GM18909 (cell line): ENCODE results near the gene BAX.

ENCODE experiments used
- ATAC-seq: cut with Tn5 transposase; IDR thresholded peaks from one replicate; pipeline ENCODE4 v1.9.1; 2021; ENCODE audit warnings: mild to moderate bottlenecking; ENCODE audit not compliant: unreplicated experiment, poor library complexity

Gene BAX

DNA sequence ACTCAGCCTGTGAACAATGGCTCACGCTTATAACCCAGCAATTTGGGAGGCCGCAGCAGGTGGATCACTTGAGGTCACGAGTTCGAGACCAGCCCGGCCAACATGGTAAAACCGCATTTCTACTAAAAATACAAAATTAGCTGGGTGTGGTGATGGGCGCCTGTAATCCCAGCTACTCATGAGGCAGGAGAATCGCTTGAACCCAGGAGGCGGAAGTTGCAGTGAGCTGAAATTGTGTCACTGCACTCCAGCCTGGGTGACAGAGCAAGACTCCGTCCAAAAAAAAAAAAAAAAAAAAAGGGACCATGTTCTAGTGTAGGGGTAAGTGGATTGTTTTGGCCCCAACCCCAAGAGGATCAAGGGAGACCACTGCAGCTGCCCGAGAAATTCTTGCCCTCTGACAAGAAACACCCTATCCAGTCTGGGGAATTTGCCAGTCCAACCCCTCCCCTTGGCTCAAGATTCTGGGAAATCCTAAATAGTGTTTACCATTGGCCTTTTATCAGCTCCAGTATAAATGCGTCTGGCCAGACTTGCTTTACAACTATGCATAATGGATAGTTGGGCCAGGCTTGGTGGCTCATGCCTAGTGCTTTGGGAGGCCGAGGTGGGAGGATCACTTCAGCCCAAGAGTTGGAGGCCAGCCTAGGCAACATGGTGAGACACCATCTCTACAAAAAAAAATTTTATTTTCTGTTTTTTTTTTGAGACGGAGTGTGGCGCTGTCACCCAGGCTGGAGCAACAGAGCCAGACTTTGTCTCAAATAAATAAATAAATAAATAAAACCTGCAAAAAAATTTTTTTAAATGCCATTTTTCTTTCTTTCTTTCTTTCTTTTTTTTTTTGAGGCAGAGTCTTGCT is 26.3 kb upstream of the BAX start:
- no peak for ATAC-seq

DNA sequence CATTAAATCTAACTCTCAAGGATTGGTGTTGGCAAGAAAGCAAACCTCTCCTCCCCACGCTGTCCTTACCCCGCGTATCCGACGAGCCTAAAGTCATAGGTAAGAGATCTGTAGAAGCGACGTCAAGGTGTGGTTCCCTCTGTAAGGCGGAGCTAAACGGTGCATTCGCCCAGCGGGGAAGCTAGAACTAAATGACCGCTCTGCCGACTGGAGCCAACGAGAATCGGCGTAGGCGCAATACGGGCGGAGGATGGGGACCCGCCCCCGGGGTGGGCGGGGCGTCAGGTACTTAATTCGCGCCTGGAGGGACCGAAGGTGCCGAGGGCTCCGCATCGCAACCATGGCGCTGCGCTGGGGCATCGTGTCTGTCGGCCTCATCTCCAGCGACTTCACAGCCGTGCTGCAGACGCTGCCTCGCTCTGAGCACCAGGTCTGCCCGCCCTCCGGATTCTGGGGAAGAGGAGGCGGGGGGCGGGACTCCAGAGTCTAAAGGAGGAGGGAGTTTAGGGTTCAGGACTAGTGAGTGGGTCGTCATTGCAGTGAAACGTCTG is 21.2 kb upstream of the BAX start, which contains the start of gene DHDH:
Gene DHDH (plus strand): TSS at position 318 of the 551 bp plus-strand sequence. CDS start 23 bp downstream, at position 341.
- no peak for ATAC-seq

DNA sequence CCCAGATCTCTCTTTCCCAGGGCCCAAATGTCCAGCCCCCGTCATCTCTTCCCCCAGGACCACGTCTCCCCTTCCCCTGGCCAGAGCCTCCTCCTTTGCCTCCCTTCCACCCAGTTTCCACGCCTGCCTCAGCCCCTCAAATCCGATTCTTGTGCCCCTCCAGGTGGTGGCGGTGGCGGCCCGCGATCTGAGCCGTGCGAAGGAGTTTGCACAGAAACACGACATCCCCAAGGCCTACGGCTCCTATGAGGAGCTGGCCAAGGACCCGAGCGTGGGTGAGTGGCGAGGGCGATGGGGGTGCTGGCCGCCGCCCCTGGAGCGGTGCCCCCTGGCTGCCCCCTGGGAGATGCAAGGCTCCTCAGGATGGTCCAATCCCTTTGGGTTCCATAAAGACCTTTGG is 19.8 kb upstream of the BAX start:
- no peak for ATAC-seq

DNA sequence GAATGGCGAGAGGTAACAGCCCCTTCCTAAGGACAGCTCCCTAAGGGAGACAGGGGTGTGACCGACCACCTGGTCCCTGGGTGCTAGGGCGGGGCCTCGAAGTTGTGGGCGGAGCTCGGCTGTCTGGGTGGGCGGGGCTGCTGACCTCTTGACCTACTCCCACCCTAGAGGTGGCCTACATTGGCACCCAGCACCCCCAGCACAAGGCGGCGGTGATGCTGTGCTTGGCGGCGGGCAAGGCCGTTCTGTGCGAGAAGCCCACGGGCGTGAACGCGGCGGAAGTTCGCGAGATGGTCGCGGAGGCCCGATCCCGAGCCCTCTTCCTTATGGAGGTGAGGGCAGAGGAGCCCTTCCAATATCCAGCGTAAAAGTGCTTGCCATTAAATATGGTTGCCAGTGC is 18.8 kb upstream of the BAX start:
- ATAC-seq, result no peak

DNA sequence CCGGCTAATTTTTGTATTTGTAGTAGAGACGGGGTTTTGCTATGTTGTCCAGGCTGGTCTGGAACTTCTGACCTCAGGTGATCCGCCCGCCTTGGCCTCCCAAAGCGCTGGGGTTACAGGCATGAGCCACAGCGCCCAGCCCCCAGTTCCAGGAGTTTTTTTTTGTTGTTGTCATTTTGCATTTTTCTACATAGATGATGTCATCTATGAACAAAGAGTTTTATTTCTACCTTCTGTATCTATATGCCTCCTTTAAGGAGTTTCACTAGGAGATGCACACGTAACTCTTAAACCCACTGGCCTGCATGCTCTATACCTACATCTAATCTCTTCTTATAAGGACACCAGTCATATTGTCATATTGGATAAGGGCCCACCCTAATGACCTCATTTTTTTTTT is 16.4 kb upstream of the BAX start:
- ATAC-seq, result no peak

DNA sequence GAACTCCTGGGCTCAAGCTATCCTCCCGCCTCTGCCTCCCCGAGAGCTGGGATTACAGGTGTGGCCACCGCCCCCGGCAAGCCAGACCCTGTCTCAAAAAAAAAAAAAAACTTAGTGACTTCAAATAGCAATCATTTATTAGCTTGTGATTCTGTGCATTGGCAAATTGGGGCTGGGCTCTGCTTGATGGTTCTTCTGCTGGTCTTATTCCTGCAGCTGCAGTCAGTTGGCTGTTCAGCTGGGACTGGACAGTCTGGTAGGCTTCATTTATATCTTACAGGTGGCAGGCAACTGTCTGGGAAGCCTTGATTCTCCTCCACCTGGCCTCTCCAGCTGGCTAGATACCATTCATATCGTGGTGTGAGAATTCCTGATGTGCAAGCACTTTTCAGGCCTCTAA is 13.8 kb upstream of the BAX start:
- no peak for ATAC-seq

DNA sequence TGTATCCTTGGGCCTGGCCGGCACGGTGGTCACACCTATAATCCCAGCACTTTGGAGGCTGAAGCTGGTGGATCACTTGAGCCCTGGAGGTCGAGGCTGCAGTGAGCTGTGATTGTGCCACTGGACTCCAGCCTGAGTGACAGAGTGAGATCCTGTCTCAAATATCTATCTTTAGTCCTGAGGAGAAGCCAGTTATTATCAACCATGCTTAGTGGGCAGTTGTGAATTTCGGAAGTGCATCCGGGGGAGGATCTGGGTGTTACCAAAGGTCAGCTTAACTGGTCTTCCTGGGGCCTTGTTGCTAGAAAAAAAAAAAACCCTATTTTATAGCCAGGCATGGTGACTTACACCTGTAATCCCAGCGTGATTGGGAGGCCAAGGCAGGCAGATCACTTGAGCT is 11.6 kb upstream of the BAX start:
- ATAC-seq, result no peak

DNA sequence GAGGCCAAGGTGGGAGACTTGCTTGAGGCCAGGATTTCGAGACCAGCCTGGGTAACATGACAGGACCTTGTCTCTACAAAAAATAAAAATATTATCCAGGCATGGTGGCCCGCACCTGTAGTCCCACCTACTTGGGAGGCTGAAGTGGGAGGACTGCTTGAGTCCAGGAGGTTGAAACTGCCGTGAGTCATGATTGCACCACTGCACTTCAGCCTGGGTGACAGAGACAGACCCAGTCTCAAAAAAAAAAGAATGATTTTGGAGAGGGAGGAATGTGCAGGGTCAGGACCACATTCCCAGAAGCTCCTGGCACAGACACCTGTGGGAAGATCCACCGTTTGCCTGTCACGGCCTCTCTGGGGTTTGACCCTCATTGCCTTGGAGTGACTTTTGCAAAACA is 9.3 kb upstream of the BAX start:
- no peak for ATAC-seq

DNA sequence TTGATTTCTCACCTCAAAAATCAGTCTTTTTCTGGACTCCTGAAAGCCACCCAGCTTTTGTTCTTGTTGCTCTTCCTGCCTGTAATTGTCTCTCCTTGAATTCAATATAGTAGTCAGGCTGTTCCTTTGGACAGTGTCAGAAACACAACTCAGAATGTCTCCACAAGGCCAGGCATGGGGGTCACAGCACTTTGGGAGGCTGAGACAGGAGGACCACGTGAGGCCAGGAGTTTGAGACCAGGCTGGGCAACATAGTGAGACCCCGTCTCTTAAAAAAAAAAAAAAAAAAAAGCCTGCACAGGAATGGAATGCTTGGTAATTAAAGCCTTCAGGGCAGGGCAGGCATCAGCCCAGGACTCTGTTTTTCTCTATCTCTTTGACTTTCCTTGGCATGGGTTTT is 8.9 kb upstream of the BAX start:
- ATAC-seq, result no peak

DNA sequence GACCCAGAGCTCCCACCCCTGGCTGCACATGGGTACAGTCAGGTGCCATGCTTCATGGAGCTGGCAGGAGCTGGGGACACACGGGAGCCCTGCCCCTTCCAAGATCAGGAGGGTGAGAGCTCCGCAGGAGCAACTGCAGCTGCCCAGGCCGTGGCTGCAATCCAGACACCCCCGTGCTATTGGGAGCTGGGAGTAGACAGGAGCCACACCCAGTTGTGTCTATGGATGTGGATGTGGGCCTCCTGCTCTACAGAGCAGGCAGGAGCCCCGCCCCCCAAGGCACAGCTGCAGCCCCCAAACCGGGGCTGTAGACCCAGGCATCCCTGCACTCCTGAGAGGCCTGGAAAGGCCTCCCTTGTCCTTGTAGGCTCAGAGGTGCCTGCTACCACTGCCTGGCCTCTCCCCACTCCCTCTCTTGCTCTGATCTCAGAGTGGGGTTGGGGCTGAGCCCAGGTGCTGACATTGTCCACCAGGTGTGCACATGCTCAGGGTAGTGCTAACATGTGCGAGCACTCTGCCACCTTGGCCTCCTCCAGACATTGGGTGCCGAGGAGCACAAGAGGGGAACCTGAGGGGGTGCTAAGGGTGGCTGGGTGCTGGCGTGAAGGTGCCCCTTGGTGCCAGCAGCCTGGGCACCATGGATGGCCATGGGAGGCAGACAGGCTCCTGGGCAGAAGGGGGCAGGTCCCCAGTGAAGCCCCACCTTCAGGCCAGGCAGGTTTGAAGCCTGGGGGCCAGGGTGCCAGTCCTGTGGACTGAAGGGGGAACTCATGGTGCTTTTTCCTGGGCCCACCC is 8.0 kb upstream of the BAX start:
- no peak for ATAC-seq

DNA sequence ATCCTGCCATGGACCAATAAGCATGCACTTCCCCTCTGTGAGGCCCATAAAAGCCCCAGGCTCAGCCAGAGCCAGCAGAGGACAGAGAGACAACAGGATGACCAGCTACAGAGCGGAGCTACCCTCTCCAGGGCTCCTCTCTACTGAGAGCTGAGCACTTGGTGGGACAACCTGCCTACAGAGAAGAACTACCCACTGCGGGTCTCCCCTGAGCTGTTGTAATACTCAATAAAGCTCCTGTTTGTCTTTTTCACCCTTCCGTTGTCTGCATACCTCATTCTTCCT is 7.5 kb upstream of the BAX start:
- no peak for ATAC-seq

DNA sequence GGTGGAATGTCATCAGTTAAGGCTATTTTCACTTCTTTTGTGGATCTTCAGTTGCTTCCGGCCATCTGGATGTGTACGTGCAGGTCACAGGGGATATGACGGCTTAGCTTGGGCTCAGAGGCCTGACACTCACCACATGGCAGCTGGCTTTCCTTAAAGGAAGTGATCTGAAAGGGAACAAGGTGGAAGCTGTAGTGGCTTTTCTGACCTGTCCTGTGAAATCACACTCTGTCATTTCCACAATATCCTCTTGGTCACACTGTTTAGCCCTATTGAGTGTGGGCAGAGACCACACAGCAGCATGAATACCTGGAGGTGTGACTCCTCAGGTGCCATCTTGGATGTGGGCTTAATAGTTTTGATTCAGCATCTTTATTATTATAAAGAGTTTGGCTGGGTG is 4.5 kb upstream of the BAX start:
- ATAC-seq, result no peak

DNA sequence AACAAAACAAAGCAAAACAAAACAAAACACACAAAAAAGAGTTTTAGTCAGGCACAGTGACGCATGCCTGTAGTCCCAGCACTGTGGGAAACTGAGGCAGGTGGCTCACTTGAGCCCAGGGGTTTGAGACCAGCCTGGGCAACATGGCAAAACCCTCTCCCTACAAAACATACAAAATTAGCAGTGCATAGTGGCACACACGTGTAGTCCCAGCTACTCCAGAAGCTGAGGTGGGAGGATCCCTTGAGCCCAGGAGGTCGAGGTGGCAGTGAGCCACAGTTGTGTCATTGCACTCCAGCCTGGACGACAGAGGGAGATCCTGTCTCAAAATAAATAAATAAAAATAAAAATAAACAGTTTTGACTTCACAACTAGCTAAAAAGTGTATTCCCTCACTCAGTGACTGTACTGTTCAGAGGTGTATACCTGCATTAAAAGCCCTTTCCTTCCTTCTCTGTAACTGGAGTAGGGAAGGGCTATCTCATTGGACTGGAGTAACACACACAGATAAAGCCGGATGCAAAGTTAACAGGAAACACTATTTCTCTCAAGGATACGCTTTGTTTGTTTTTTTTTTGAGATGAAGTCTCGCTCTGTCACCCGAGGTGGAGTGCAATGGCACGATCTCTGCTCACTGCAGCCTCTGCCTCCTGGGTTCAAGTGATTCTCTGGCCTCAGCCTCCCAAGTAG is 3.7 kb upstream of the BAX start:
- no peak for ATAC-seq

DNA sequence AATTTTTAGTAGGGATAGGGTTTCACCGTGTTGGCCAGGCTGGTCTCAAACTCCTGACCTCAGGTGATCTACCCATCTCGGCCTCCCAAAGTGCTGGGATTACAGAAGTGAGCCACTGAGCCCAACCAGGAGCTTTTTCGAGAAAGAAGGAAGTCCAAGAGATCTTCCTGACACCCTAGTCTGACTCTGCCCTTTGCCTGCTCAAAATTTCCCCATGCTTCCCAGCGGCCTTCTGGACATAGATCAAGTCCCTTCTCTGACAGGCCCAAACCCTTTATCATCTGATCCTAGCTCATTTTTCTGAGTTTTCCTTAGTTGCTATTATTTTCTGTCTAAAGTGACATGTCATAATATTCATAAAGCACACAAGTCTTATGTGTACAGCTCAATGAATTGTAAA is 1.5 kb upstream of the BAX start:
- ATAC-seq, result no peak

DNA sequence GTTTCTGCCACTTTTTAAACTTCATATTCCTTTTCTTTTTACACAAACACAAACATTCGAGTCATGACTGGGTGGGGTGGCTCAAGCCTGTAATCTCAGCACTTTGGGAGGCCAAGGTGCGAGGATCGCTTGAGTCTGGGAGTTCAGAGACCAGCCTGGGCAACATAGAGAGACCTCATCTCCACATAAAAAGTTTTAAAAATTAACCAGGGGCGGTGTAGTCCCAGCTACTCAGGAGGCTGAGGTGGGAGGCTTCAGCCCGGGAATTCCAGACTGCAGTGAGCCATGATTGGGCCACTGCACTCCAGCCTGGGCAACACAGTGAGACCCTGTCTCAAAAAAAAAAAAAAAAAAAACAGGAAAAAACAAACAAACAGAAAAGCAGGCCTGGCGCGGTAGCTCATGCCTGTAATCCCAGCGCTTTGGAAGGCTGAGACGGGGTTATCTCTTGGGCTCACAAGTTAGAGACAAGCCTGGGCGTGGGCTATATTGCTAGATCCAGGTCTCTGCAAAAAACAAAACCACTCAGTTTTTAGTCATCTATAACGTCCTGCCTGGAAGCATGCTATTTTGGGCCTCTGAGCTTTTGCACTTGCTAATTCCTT is 583 bp upstream of the BAX start:
- ATAC-seq, result no peak

DNA sequence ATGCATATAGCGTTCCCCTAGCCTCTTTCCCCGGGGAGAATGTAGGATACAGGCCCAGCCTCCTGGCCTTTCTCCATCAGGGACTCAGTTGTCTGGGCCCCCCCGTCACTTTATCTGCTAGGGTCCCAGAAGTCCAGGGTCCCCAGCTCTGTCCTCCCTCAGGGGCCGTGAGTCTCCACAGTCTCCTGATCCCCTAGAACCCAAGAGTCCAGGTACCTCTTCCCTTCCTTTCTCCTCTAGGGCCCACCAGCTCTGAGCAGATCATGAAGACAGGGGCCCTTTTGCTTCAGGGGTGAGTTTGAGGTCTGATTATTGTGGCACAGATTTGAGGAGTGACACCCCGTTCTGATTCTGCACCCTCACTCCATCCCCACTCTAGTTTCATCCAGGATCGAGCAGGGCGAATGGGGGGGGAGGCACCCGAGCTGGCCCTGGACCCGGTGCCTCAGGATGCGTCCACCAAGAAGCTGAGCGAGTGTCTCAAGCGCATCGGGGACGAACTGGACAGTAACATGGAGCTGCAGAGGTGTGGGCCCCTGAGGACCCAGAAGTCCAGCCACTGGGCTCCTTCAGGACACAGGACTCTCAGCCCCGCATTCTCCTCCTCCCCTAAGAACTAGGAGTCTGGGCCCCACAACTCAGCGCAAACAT is 758 bp downstream of the BAX start:
- ATAC-seq, result no peak

DNA sequence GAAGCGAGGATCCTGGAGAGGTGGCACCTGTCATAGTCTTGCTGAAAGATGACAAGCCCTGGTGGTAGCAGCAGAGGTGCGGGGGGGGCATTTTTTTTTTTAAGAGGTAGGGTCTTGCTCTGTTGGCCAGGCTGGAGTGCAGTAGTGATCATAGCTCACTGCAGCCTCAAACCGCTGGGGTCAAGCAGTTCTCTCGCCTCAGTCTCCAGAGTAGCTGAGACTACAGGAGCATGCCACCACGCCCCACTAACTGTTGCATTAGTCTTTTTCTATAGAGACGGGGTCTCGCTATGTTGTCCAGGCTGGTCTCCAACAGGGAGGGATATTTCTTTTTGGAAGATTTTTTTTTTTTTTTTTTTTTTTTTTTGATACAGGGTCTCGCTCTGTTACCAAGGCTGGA is 3.3 kb downstream of the BAX start:
- no peak for ATAC-seq

DNA sequence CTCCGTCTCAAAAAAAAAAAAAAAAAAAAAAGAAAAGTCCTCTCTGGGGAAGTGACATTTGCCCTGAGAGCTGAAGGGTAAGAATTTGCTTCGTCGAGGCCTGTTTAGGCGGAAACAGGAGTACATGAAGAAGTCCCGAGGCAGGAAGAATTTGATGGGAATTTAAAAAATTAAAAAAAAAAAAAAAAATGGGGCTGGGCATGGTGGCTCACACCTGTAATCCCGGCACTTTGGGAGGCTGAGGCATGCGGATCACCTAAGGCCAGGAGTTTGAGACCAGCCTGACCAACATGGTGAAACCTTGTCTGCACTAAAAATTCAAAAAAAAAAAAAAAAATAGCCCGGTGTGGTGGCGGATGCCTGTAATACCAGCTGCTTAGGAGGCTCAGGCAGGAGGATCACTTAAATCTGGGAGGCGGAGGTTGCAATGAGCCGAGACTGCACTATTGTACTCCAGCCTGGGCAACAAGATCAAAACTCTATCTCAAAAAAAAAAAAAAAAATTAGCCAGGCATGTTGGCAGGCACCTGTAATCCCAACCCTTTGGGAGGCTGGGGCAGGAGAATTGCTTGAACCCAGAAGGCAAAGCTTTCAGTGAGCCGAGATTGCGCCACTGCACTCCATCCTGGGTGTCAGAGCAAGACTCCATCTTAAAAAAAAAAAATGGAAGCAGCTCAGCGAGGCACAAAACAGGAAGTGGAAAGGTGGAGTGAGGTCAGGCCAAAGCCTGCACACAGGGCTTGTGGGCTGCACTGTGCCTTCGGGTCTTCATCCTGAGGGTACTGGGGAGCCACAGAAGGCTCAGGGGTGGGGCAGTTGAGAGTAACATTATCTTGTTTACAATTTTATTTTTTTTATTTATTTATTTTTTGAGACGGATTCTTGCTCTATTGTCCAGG is 4.9 kb downstream of the BAX start:
- ATAC-seq, result no peak

DNA sequence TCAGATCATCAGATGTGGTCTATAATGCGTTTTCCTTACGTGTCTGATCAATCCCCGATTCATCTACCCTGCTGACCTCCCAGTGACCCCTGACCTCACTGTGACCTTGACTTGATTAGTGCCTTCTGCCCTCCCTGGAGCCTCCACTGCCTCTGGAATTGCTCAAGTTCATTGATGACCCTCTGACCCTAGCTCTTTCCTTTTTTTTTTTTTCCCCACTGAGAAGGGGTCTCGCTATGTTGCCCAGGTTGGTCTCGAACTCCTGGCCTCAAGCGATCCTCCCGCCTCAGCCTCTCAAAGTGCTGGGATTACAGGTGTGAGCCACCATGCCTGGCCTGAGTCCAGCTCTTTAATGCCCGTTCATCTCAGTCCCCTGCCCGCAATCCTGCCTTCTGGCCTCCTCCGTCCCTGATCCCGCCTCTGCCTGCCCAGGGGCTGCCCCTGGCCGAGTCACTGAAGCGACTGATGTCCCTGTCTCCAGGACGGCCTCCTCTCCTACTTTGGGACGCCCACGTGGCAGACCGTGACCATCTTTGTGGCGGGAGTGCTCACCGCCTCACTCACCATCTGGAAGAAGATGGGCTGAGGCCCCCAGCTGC is 6.5 kb downstream of the BAX start:
- ATAC-seq, result no peak
